ENCODE measurements around the gene SSC5D.

DNA sequence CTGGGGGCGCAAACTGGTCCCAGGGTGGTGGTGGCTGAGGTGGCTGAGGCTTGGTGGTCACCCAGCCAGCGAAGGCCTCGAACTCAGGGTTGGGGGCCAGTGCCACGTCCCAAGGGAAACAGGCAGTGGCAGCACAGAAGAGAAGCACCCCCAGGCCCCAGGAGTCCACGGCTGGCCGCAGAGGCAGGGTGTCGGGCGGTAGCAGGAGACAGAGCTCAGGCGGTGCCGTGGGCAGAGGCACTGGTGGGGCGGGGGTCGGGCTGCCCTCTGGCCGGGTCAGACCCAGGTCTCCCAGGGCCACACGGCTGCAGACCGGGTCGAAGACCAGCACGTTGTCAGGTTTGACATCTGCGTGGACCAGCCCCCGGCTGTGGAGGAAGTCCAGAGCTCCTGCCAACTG, 52.9 kb downstream of the SSC5D start:
- TF ChIP-seq POLR2A (IDR thresholded peaks at IDR 0.05; ENCODE audit: low read depth, low read length) = no peak
- no peak for TF ChIP-seq TAF1 (IDR thresholded peaks at IDR 0.05; ENCODE audit: borderline replicate concordance, low read depth, low read length)
